ENCODE data around the gene LCNL1. TPM values are rescaled to one million over a fixed set of nuclear protein-coding genes. Genes with fewer than 3 reads are reported as not detected.
A peak's percentile ranks its signal among the peaks of the same experiment; 100 is the strongest.

LCNL1 gene
- total and polyA plus RNA-seq, 2 of the 13 experiments (the other 11 are each of a cell fraction or from before 2014, with no cell fraction given) = not detected

DNA sequence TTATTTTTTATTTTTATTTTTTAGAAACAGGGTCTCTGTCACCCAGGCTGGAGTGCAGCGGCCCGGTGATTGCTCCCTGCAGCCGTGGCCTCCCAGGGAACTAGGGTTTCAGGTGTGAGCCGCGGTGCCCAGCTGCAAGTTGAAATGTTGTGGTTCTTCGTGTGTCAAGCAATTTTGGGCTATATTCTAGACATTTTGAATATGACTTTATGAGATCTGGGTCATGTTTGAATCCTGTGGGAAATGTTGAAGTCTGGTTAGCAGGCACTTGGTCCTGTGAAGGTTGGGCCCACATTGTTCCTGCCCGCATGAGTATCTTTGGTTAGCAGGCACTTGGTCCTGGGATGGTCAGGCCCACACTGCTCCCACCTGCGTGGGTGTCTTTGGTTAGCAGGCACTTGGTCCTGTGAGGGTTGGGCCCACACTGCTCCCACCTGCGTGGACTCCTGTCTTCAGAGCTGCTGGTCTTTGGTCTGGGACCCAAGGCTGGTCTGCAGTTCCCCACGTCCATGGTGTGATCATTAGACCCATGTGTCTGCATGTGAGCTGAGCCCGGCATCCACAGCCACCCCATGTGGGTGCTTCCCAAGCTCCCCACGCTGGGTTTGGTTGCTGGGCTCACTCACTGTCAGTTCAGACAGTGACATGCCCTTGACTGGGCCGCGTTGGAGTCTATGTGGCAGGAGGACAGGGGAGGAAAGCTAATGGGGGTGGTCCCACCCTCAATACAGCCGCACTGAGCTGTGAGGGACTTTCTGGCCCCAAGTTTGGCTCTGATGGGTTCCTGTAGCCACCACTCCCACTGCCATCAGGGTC, 45.4 kb upstream of the LCNL1 start:
- DNase-seq (ENCODE audit: low spot score) (no peak), FAIRE-seq (no peak), ATAC-seq (peak; percentile 18)
- Histone ChIP-seq H3K9ac (ENCODE audit: insufficient read depth, low read depth, low read length) (peak overlapping the region; percentile 1; the same call in 1 of the 2 replicates), H3K4me1 (ENCODE audit: insufficient read depth, low read length) (peaks cover 37% of the 10 kb centered on the region), H3K27me3 (ENCODE audit: control insufficient read depth in 1 of 2, insufficient read depth in 2 of 2, low read length in 2 of 2) (no peaks in the 10 kb centered on the region), H3K4me3 (replicated peaks in 1 of 3; ENCODE audit: insufficient read depth in 1 of 3, low read depth in 2 of 3, low read length in 3 of 3) (no peak overlapping the region), H4K20me1 (ENCODE audit: insufficient read depth, low read length) (no peaks in the 10 kb centered on the region), H3K9me3 (ENCODE audit: low read length) (no peaks in the 10 kb centered on the region), H3K36me3 (replicated peaks in 1 of 2; ENCODE audit: control insufficient read depth in 1 of 2, insufficient read depth in 2 of 2, low read length in 2 of 2) (peaks cover 6 to 32% of the 10 kb centered on the region in 2 experiments), H2AFZ (ENCODE audit: low read length) (no peak overlapping the region), H3K4me2 (ENCODE audit: low read depth, low read length) (peak overlapping the region; percentile 34; the same call in 1 of the 2 replicates), H3K27ac (ENCODE audit: extremely low read length, insufficient read depth, low read length) (peak overlapping the region; percentile 45), H3K79me2 (ENCODE audit: insufficient read depth, low read length) (no peaks in the 10 kb centered on the region)
- 81% methylated on average over 7 of the region's 15 CpGs for WGBS (ENCODE audit: low lambda C conversion rate)
- POLR2A ChIA-PET = interaction anchor here (0.6 kb wide), 1 partner anchor 31 kb away, joined by 3 read pairs; no protein-coding TSS in a partner anchor
- no TSS peak for BruUV-seq (replicated peaks)
- CTCF ChIA-PET (ENCODE audit: low intra/inter-chr PET ratio, low total read pairs) = no interaction called here
- no peak for TF ChIP-seq XRCC5 (optimal IDR thresholded peaks at IDR 0.05; ENCODE audit: low read length)
- TF ChIP-seq, protein P1, sequence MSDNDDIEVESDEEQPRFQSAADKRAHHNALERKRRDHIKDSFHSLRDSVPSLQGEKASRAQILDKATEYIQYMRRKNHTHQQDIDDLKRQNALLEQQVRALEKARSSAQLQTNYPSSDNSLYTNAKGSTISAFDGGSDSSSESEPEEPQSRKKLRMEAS (IDR thresholded peaks at IDR 0.05) = no peak
- peak; percentile 49 for TF ChIP-seq RBM22 (optimal IDR thresholded peaks at IDR 0.05; ENCODE audit: low read length)
- TF ChIP-seq, protein P2, sequence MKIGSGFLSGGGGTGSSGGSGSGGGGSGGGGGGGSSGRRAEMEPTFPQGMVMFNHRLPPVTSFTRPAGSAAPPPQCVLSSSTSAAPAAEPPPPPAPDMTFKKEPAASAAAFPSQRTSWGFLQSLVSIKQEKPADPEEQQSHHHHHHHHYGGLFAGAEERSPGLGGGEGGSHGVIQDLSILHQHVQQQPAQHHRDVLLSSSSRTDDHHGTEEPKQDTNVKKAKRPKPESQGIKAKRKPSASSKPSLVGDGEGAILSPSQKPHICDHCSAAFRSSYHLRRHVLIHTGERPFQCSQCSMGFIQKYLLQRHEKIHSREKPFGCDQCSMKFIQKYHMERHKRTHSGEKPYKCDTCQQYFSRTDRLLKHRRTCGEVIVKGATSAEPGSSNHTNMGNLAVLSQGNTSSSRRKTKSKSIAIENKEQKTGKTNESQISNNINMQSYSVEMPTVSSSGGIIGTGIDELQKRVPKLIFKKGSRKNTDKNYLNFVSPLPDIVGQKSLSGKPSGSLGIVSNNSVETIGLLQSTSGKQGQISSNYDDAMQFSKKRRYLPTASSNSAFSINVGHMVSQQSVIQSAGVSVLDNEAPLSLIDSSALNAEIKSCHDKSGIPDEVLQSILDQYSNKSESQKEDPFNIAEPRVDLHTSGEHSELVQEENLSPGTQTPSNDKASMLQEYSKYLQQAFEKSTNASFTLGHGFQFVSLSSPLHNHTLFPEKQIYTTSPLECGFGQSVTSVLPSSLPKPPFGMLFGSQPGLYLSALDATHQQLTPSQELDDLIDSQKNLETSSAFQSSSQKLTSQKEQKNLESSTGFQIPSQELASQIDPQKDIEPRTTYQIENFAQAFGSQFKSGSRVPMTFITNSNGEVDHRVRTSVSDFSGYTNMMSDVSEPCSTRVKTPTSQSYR (CRISPR knock-in tag; IDR thresholded peaks at IDR 0.05; ENCODE audit: borderline replicate concordance) = no peak
- intact Hi-C loops (cut with micrococcal nuclease; ENCODE audit: unreplicated experiment) (loop anchor here (5.0 kb wide), 1 partner anchor 50 kb away; the partner anchor contains the start of gene TRAF2), in situ Hi-C loops (cut with HindIII; ENCODE audit: extremely low pct_ligation_motif_present, low pct_unique_long_range_greater_than_20kb) (no loop called here)
